Ectodermal cell (in vitro differentiated cells): ENCODE data around the gene CTH.
"Not testable (repeated sequence)": the region's sequence is repeated elsewhere in the genome, so short reads cannot be mapped to it uniquely, and the experiment has no call there.

ENCODE experiments used
- H3K27ac ChIP-seq: 2 replicates; pipeline ENCODE4 v1.7.0; 2013; ENCODE audit warnings: mild to moderate bottlenecking, low read depth, low read length; ENCODE audit not compliant: insufficient read depth, poor library complexity, severe bottlenecking
- H3K27me3 ChIP-seq: 2 replicates; pipeline ENCODE4 v1.7.0; 2013; ENCODE audit warnings: mild to moderate bottlenecking, low read length; ENCODE audit not compliant: insufficient read depth, control insufficient read depth, poor library complexity, severe bottlenecking
- H3K36me3 ChIP-seq: one replicate; pipeline ENCODE4 v1.7.0; 2013; ENCODE audit warnings: low read length; ENCODE audit not compliant: control insufficient read depth, insufficient read depth
- H3K4me1 ChIP-seq: one replicate; pipeline ENCODE4 v1.7.0; 2013; ENCODE audit warnings: low read length; ENCODE audit not compliant: control insufficient read depth, insufficient read depth
- H3K4me3 ChIP-seq: 2 replicates; pipeline ENCODE4 v1.7.0; 2013; ENCODE audit warnings: low read depth, low read length, control low read depth; ENCODE audit not compliant: insufficient read depth
- H3K9me3 ChIP-seq: 2 replicates; pipeline ENCODE4 v1.7.0; 2013; ENCODE audit warnings: mild to moderate bottlenecking, low read length, moderate library complexity; ENCODE audit not compliant: control insufficient read depth
- WGBS, 2 experiments: methylation state at CpG; one replicate each; pipeline ENCODE4 v1.1.7; 2013; ENCODE audit warnings: missing lambda C conversion rate in 2 of 2; 5-methylcytosine and 5-hydroxymethylcytosine counted together

Gene CTH

GRCh38 chr1:70469184-70469583, 58.1 kb downstream of the CTH start:
- H3K4me3 ChIP-seq, H3K27me3 ChIP-seq, H3K36me3 ChIP-seq, H3K9me3 ChIP-seq, H3K4me1 ChIP-seq, H3K27ac ChIP-seq: not testable (repeated sequence)
- 90 to 100% methylated on average over 1 to 2 of the region's 2 CpGs for WGBS, 2 experiments

GRCh38 chr1:70475023-70475422, 64.0 kb downstream of the CTH start:
- H3K27ac ChIP-seq = no peak overlapping the region
- H3K9me3 ChIP-seq = no peaks in the 10 kb centered on the region
- no peaks in the 10 kb centered on the region for H3K36me3 ChIP-seq
- 94% methylated on average over 1 of the region's 1 CpG; no CpG with 5 or more reads in 1 of the 2 experiments for WGBS, 2 experiments
- H3K27me3 ChIP-seq = no peaks in the 10 kb centered on the region
- H3K4me3 ChIP-seq = no peak overlapping the region
- H3K4me1 ChIP-seq = no peaks in the 10 kb centered on the region

- WGBS, 2 experiments = 91 to 92% methylated on average over 11 of the region's 12 CpGs
- H3K27me3 ChIP-seq = no peaks in the 10 kb centered on the region
- H3K4me1 ChIP-seq = no peaks in the 10 kb centered on the region
- no peak overlapping the region for H3K27ac ChIP-seq
- H3K36me3 ChIP-seq = no peaks in the 10 kb centered on the region
- no peaks in the 10 kb centered on the region for H3K9me3 ChIP-seq
- H3K4me3 ChIP-seq = no peak overlapping the region
Observed at GRCh38 chr1:70477090-70477489, 66.0 kb downstream of the CTH start.

GRCh38 chr1:70477905-70478304, 66.8 kb downstream of the CTH start:
- 100% methylated on average over 2 to 3 of the region's 4 CpGs for WGBS, 2 experiments
- H3K27ac ChIP-seq, H3K36me3 ChIP-seq, H3K4me1 ChIP-seq, H3K9me3 ChIP-seq, H3K4me3 ChIP-seq, H3K27me3 ChIP-seq: not testable (repeated sequence)

GRCh38 chr1:70483342-70483741, 72.3 kb downstream of the CTH start:
- Histone ChIP-seq H3K9me3 (no peaks in the 10 kb centered on the region), H3K4me1 (no peaks in the 10 kb centered on the region), H3K36me3 (no peaks in the 10 kb centered on the region), H3K27me3 (no peaks in the 10 kb centered on the region), H3K27ac (no peak overlapping the region), H3K4me3 (no peak overlapping the region)
- 94 to 95% methylated on average over 4 of the region's 4 CpGs for WGBS, 2 experiments

GRCh38 chr1:70485624-70486023, 74.6 kb downstream of the CTH start:
- no peaks in the 10 kb centered on the region for H3K9me3 ChIP-seq
- H3K4me1 ChIP-seq = no peaks in the 10 kb centered on the region
- WGBS, 2 experiments = 69% methylated on average over 4 of the region's 4 CpGs
- no peak overlapping the region for H3K4me3 ChIP-seq
- H3K36me3 ChIP-seq = no peaks in the 10 kb centered on the region
- H3K27ac ChIP-seq = no peak overlapping the region
- H3K27me3 ChIP-seq = no peaks in the 10 kb centered on the region

- Histone ChIP-seq H3K27me3 (no peaks in the 10 kb centered on the region), H3K9me3 (no peaks in the 10 kb centered on the region), H3K4me1 (no peaks in the 10 kb centered on the region), H3K4me3 (no peak overlapping the region), H3K36me3 (no peaks in the 10 kb centered on the region), H3K27ac (no peak overlapping the region)
- WGBS, 2 experiments = 94% methylated on average over 2 of the region's 2 CpGs
Observed at GRCh38 chr1:70486676-70487458, 75.8 kb downstream of the CTH start.

- H3K36me3 ChIP-seq = no peaks in the 10 kb centered on the region
- H3K27ac ChIP-seq = no peak overlapping the region
- 94 to 100% methylated on average over 2 of the region's 2 CpGs for WGBS, 2 experiments
Observed at GRCh38 chr1:70487459-70487815, 76.4 kb downstream of the CTH start.

GRCh38 chr1:70487910-70488665, 77.0 kb downstream of the CTH start:
- no peak overlapping the region for H3K27ac ChIP-seq

More at GRCh38 chr1:70487459-70487815, 76.4 kb downstream of the CTH start:
- Histone ChIP-seq H3K9me3 (no peaks in the 10 kb centered on the region), H3K4me1 (no peaks in the 10 kb centered on the region), H3K4me3 (no peak overlapping the region), H3K27me3 (no peaks in the 10 kb centered on the region)

More at GRCh38 chr1:70487910-70488665, 77.0 kb downstream of the CTH start:
- Histone ChIP-seq H3K9me3 (no peaks in the 10 kb centered on the region), H3K36me3 (no peaks in the 10 kb centered on the region), H3K4me3 (no peak overlapping the region), H3K27me3 (no peaks in the 10 kb centered on the region), H3K4me1 (no peaks in the 10 kb centered on the region)
- WGBS, 2 experiments = 44 to 45% methylated on average over 6 of the region's 6 CpGs
